Hematopoietic multipotent progenitor cell treated with erythropoietin and hydrocortisone succinate and interleukin-3 and kit ligand, for 17 days (in vitro differentiated cells): ENCODE data around the gene MORC1.

Source experiments
- DNase-seq: peaks from one replicate; pipeline ENCODE4 v3.0.0-alpha.2; 2015; ENCODE audit warnings: low spot score

The MORC1 gene

GRCh38 chr3:108940166-108940565 lies 177.8 kb downstream of the MORC1 start:
- DNase-seq = no peak

GRCh38 chr3:108936924-108937689 lies 180.8 kb downstream of the MORC1 start:
- DNase-seq = no peak

GRCh38 chr3:108931035-108931434 lies 186.9 kb downstream of the MORC1 start:
- DNase-seq = no peak

- no peak for DNase-seq
Observed at GRCh38 chr3:108918866-108919265, 199.1 kb downstream of the MORC1 start.

- peak; percentile 45 for DNase-seq
Observed at GRCh38 chr3:108914774-108915641, 202.9 kb downstream of the MORC1 start.

GRCh38 chr3:108909799-108910198 lies 208.1 kb downstream of the MORC1 start:
- no peak for DNase-seq
